ENCODE measurements around the gene BMAL2.

The BMAL2 gene

GRCh38 chr12:27330846-27331245, 1.8 kb upstream of the BMAL2 start:
- DNase-seq: no peak

- DNase-seq: no peak
Observed at GRCh38 chr12:27331291-27331926, 1.2 kb upstream of the BMAL2 start.

- DNase-seq: no peak
Observed at GRCh38 chr12:27331927-27332324, 710 bp upstream of the BMAL2 start.

- no peak for DNase-seq
Observed at GRCh38 chr12:27332407-27332713, 276 bp upstream of the BMAL2 start.

- DNase-seq: no peak
Observed at GRCh38 chr12:27333403-27334009, 870 bp downstream of the BMAL2 start.

- DNase-seq: no peak
Observed at GRCh38 chr12:27334042-27334720, 1.5 kb downstream of the BMAL2 start.

GRCh38 chr12:27334721-27335082, 2.1 kb downstream of the BMAL2 start:
- no peak for DNase-seq

GRCh38 chr12:27335364-27336281, 3.0 kb downstream of the BMAL2 start:
- no peak for DNase-seq

- DNase-seq: no peak
Observed at GRCh38 chr12:27336282-27336653, 3.6 kb downstream of the BMAL2 start.

- no peak for DNase-seq
Observed at GRCh38 chr12:27337376-27337775, 4.7 kb downstream of the BMAL2 start.

GRCh38 chr12:27338473-27338872, 5.8 kb downstream of the BMAL2 start:
- no peak for DNase-seq

GRCh38 chr12:27340971-27341370, 8.3 kb downstream of the BMAL2 start:
- no peak for DNase-seq

GRCh38 chr12:27342536-27342935, 9.9 kb downstream of the BMAL2 start:
- DNase-seq: no peak

- DNase-seq: no peak
Observed at GRCh38 chr12:27343255-27344000, 10.8 kb downstream of the BMAL2 start.

GRCh38 chr12:27344246-27344645, 11.6 kb downstream of the BMAL2 start:
- no peak for DNase-seq

GRCh38 chr12:27344760-27345159, 12.1 kb downstream of the BMAL2 start:
- no peak for DNase-seq

GRCh38 chr12:27345376-27345775, 12.7 kb downstream of the BMAL2 start:
- DNase-seq: no peak

- DNase-seq: no peak
Observed at GRCh38 chr12:27347779-27348178, 15.1 kb downstream of the BMAL2 start.

- no peak for DNase-seq
Observed at GRCh38 chr12:27351476-27351875, 18.8 kb downstream of the BMAL2 start.

GRCh38 chr12:27355486-27355885, 22.9 kb downstream of the BMAL2 start:
- DNase-seq: no peak

GRCh38 chr12:27355979-27356378, 23.3 kb downstream of the BMAL2 start:
- no peak for DNase-seq

GRCh38 chr12:27359578-27360340, 27.1 kb downstream of the BMAL2 start:
- no peak for DNase-seq

Measured in NCI-H187 treated with DMSO at 0.1 percent for 48 hours (cell line).